ENCODE measurements around the gene THAP4. TPM values are rescaled to one million over a fixed set of nuclear protein-coding genes. Genes with fewer than 3 reads are reported as not detected.

The THAP4 gene
- total RNA-seq, 1 experiment from 2014 or later, result 71.2 TPM

DNA sequence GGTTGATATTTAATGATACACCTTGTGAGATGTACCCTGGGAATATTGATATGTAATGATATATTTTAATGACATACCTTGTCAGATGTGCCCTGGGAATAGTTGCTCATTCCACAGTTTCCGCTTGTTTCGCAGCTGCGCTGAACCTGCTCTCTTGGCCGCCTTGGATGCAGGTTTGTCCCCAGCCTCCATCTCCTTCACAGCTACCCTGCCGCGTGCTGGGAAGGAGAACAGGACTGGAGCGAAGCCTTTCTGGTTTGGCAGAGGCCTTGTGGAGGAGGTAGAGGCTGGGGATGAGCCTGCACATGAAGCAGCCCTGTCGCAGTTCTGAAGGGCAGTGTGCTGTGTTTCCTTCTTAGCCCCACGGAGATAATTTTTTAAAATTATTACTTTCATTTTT is 15.2 kb upstream of the THAP4 start (continued):
- TF ChIP-seq, protein P1, sequence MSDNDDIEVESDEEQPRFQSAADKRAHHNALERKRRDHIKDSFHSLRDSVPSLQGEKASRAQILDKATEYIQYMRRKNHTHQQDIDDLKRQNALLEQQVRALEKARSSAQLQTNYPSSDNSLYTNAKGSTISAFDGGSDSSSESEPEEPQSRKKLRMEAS (IDR thresholded peaks at IDR 0.05), result no peak
- TF ChIP-seq RAD21 (IDR thresholded peaks at IDR 0.05; ENCODE audit: low read depth) (no peak), EGR1 (IDR thresholded peaks at IDR 0.05; ENCODE audit: low read depth) (no peak), ZFX (IDR thresholded peaks at IDR 0.05) (no peak)

DNA sequence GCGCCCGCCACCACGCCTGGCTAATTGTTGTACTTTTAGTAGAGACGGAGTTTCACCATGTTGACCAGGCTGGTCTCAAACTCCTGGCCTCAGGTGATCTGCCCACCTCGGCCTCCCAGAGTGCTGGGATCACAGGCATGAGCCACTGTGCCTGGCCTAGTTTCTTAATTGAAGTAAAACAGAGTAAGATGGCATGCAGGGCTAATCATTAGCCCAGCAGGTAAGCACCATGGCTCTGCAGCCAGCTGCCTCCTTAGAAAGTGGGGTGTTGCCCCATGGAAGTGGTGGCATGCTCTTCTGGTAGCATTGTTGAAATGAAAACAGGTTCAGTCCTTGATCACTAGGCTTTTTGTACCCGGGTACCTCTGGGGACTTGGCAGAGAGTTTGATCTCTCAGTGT is 13.0 kb upstream of the THAP4 start:
- Histone ChIP-seq H3K36me3 (ENCODE audit: control insufficient read depth in 1 of 2, insufficient read depth in 2 of 2, low read length in 2 of 2) (peaks cover 9 to 14% of the 10 kb centered on the region in 2 experiments; a peak in 3 of 4 replicates), H2AFZ (ENCODE audit: low read depth, low read length, poor library complexity, severe bottlenecking) (no peak overlapping the region), H3K27ac (ENCODE audit: low read depth, low read length) (no peak overlapping the region), H3K4me3 (replicated peaks in 1 of 2; ENCODE audit: low read depth in 1 of 2, low read length in 2 of 2) (no peak overlapping the region), H3K79me2 (ENCODE audit: insufficient read depth, low read length) (peaks cover 80% of the 10 kb centered on the region), H3K4me2 (ENCODE audit: low read length) (no peak overlapping the region), H4K20me1 (ENCODE audit: insufficient read depth) (no peaks in the 10 kb centered on the region; the same call in 1 of the 2 replicates), H3K9me3 (ENCODE audit: control insufficient read depth in 1 of 2, insufficient read depth in 1 of 2, low read depth in 1 of 2, low read length in 2 of 2) (no peaks in the 10 kb centered on the region), H3K9me2 (ENCODE audit: insufficient read depth) (no peaks in the 10 kb centered on the region), H3K4me1 (ENCODE audit: control insufficient read depth in 1 of 2, insufficient read depth in 2 of 2, low read length in 2 of 2) (no peaks in the 10 kb centered on the region), H3K9ac (ENCODE audit: low read length) (no peak overlapping the region), H3K27me3 (ENCODE audit: insufficient read depth, low read length) (no peaks in the 10 kb centered on the region)
- DNase-seq (ENCODE audit: low read depth, low spot score), result no peak
- CTCF ChIA-PET, result no interaction called here
- no peak for TF ChIP-seq EGR1 (IDR thresholded peaks at IDR 0.05; ENCODE audit: low read depth)
- TF ChIP-seq, protein P2, sequence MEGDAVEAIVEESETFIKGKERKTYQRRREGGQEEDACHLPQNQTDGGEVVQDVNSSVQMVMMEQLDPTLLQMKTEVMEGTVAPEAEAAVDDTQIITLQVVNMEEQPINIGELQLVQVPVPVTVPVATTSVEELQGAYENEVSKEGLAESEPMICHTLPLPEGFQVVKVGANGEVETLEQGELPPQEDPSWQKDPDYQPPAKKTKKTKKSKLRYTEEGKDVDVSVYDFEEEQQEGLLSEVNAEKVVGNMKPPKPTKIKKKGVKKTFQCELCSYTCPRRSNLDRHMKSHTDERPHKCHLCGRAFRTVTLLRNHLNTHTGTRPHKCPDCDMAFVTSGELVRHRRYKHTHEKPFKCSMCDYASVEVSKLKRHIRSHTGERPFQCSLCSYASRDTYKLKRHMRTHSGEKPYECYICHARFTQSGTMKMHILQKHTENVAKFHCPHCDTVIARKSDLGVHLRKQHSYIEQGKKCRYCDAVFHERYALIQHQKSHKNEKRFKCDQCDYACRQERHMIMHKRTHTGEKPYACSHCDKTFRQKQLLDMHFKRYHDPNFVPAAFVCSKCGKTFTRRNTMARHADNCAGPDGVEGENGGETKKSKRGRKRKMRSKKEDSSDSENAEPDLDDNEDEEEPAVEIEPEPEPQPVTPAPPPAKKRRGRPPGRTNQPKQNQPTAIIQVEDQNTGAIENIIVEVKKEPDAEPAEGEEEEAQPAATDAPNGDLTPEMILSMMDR (IDR thresholded peaks at IDR 0.05 in 2 of 3, conservative IDR thresholded peaks at IDR 0.05 in 1 of 3; ENCODE audit: borderline replicate concordance in 1 of 3, insufficient read depth in 1 of 3, low read depth in 2 of 3, low read length in 2 of 3), result no peak
- TF ChIP-seq POLR2A (IDR thresholded peaks at IDR 0.05; ENCODE audit: borderline replicate concordance, extremely low read depth, insufficient read depth, insufficient read length), result no peak
- TF ChIP-seq FOSL1 (IDR thresholded peaks at IDR 0.05; ENCODE audit: low read depth), result no peak
- no peak for TF ChIP-seq TCF7L2 (IDR thresholded peaks at IDR 0.05; ENCODE audit: borderline replicate concordance, extremely low read depth, insufficient read depth, insufficient read length)
- TF ChIP-seq, protein P1 (IDR thresholded peaks at IDR 0.05), result no peak
- TF ChIP-seq ZFX (IDR thresholded peaks at IDR 0.05), result no peak
- TF ChIP-seq SP1 (IDR thresholded peaks at IDR 0.05; ENCODE audit: low read depth), result no peak
- TF ChIP-seq ZNF274 (IDR thresholded peaks at IDR 0.05; ENCODE audit: low read depth, low read length), result no peak
- no peak for TF ChIP-seq JUND (IDR thresholded peaks at IDR 0.05)
- TF ChIP-seq RAD21 (IDR thresholded peaks at IDR 0.05; ENCODE audit: low read depth), result no peak
- no peak for TF ChIP-seq CEBPB (IDR thresholded peaks at IDR 0.05; ENCODE audit: low read depth)
- no peak for TF ChIP-seq EZH2 (IDR thresholded peaks at IDR 0.05)
- TF ChIP-seq, protein P3, sequence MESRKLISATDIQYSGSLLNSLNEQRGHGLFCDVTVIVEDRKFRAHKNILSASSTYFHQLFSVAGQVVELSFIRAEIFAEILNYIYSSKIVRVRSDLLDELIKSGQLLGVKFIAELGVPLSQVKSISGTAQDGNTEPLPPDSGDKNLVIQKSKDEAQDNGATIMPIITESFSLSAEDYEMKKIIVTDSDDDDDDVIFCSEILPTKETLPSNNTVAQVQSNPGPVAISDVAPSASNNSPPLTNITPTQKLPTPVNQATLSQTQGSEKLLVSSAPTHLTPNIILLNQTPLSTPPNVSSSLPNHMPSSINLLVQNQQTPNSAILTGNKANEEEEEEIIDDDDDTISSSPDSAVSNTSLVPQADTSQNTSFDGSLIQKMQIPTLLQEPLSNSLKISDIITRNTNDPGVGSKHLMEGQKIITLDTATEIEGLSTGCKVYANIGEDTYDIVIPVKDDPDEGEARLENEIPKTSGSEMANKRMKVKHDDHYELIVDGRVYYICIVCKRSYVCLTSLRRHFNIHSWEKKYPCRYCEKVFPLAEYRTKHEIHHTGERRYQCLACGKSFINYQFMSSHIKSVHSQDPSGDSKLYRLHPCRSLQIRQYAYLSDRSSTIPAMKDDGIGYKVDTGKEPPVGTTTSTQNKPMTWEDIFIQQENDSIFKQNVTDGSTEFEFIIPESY (IDR thresholded peaks at IDR 0.05; ENCODE audit: extremely low read depth, insufficient replicate concordance, low read length), result no peak
- TF ChIP-seq EZH2phosphoT487 (IDR thresholded peaks at IDR 0.05; ENCODE audit: borderline replicate concordance), result no peak
- TF ChIP-seq, protein P4, sequence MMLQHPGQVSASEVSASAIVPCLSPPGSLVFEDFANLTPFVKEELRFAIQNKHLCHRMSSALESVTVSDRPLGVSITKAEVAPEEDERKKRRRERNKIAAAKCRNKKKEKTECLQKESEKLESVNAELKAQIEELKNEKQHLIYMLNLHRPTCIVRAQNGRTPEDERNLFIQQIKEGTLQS (IDR thresholded peaks at IDR 0.05), result no peak
- TF ChIP-seq, protein P5, sequence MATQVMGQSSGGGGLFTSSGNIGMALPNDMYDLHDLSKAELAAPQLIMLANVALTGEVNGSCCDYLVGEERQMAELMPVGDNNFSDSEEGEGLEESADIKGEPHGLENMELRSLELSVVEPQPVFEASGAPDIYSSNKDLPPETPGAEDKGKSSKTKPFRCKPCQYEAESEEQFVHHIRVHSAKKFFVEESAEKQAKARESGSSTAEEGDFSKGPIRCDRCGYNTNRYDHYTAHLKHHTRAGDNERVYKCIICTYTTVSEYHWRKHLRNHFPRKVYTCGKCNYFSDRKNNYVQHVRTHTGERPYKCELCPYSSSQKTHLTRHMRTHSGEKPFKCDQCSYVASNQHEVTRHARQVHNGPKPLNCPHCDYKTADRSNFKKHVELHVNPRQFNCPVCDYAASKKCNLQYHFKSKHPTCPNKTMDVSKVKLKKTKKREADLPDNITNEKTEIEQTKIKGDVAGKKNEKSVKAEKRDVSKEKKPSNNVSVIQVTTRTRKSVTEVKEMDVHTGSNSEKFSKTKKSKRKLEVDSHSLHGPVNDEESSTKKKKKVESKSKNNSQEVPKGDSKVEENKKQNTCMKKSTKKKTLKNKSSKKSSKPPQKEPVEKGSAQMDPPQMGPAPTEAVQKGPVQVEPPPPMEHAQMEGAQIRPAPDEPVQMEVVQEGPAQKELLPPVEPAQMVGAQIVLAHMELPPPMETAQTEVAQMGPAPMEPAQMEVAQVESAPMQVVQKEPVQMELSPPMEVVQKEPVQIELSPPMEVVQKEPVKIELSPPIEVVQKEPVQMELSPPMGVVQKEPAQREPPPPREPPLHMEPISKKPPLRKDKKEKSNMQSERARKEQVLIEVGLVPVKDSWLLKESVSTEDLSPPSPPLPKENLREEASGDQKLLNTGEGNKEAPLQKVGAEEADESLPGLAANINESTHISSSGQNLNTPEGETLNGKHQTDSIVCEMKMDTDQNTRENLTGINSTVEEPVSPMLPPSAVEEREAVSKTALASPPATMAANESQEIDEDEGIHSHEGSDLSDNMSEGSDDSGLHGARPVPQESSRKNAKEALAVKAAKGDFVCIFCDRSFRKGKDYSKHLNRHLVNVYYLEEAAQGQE (IDR thresholded peaks at IDR 0.05; ENCODE audit: low read depth), result no peak
- TF ChIP-seq SRF (IDR thresholded peaks at IDR 0.05; ENCODE audit: low read depth), result no peak
- intact Hi-C loops (cut with micrococcal nuclease), result no loop called here
- RAD21 ChIA-PET (ENCODE audit: low non-redundant PET in 1 of 2, low total read pairs in 2 of 2, uncharacterized antibody in 2 of 2, unreplicated experiment in 2 of 2), result interaction anchor here in 1 of 2 experiments (0.7 kb wide), 1 partner anchor 13 kb away, joined by 3 read pairs; the partner anchor contains the start of gene THAP4
- no TSS peak for BruUV-seq (replicated peaks)
- POLR2A ChIA-PET, result no interaction called here
- ATAC-seq, result no peak

Data from HCT116 (cell line).